ENCODE results near the gene CCNJ.
A peak's percentile ranks its signal among the peaks of the same experiment; 100 is the strongest.

CCNJ gene

GRCh38 chr10:96049340-96049739, 6.0 kb downstream of the CCNJ start:
- no peak for TF ChIP-seq EZH2 (IDR thresholded peaks at IDR 0.05; ENCODE audit: borderline replicate concordance, low read depth, low read length, severe bottlenecking)
- TF ChIP-seq CTCF (IDR thresholded peaks at IDR 0.05; ENCODE audit: borderline replicate concordance, extremely low read depth, low read length, poor library complexity, severe bottlenecking), result no peak
- Histone ChIP-seq H3K27me3 (ENCODE audit: insufficient read depth, low read length, poor library complexity) (no peaks in the 10 kb centered on the region), H3K4me3 (ENCODE audit: low read depth in 1 of 2, low read length in 2 of 2) (no peak overlapping the region), H3K4me1 (ENCODE audit: insufficient read depth, low read length) (peaks cover 43% of the 10 kb centered on the region), H3K9me3 (ENCODE audit: insufficient read depth, low read length, severe bottlenecking) (no peaks in the 10 kb centered on the region), H3K4me2 (ENCODE audit: insufficient read depth, low read length) (peak overlapping the region; percentile 27; the same call in 1 of the 2 replicates), H4K20me1 (ENCODE audit: insufficient read depth, low read length) (peaks cover 49% of the 10 kb centered on the region), H3K9ac (ENCODE audit: low read depth, low read length) (no peak overlapping the region), H3K79me2 (ENCODE audit: insufficient read depth, low read length) (peaks cover 99% of the 10 kb centered on the region), H2AFZ (ENCODE audit: low read depth, low read length) (no peak overlapping the region), H3K27ac (ENCODE audit: low read length) (no peak overlapping the region), H3K36me3 (ENCODE audit: insufficient read depth, low read length) (peaks cover 71% of the 10 kb centered on the region)
- DNase-seq, result no peak
- ATAC-seq (ENCODE audit: insufficient read depth, low read depth), result no peak

- Histone ChIP-seq H3K79me2 (ENCODE audit: insufficient read depth, low read length) (peaks cover 77% of the 10 kb centered on the region), H3K4me2 (ENCODE audit: insufficient read depth, low read length) (no peak overlapping the region), H2AFZ (ENCODE audit: low read depth, low read length) (no peak overlapping the region), H3K9ac (ENCODE audit: low read depth, low read length) (no peak overlapping the region), H3K27me3 (ENCODE audit: insufficient read depth, low read length, poor library complexity) (no peaks in the 10 kb centered on the region), H3K4me1 (ENCODE audit: insufficient read depth, low read length) (peaks cover 5% of the 10 kb centered on the region; the same call in 1 of the 2 replicates), H3K27ac (ENCODE audit: low read length) (no peak overlapping the region), H3K4me3 (ENCODE audit: low read depth in 1 of 2, low read length in 2 of 2) (no peak overlapping the region), H3K36me3 (ENCODE audit: insufficient read depth, low read length) (peaks cover 75% of the 10 kb centered on the region), H3K9me3 (ENCODE audit: insufficient read depth, low read length, severe bottlenecking) (no peaks in the 10 kb centered on the region), H4K20me1 (ENCODE audit: insufficient read depth, low read length) (peaks cover 36% of the 10 kb centered on the region; the same call in 1 of the 2 replicates)
- TF ChIP-seq CTCF (IDR thresholded peaks at IDR 0.05; ENCODE audit: borderline replicate concordance, extremely low read depth, low read length, poor library complexity, severe bottlenecking), result no peak
- no peak for TF ChIP-seq EZH2 (IDR thresholded peaks at IDR 0.05; ENCODE audit: borderline replicate concordance, low read depth, low read length, severe bottlenecking)
- no peak for ATAC-seq (ENCODE audit: insufficient read depth, low read depth)
- no peak for DNase-seq
These were observed 10.6 kb downstream of the CCNJ start for GRCh38 chr10:96053985-96054384.

GRCh38 chr10:96056787-96057186, 13.4 kb downstream of the CCNJ start:
- Histone ChIP-seq H4K20me1 (ENCODE audit: insufficient read depth, low read length) (peaks cover 20% of the 10 kb centered on the region; the same call in 1 of the 2 replicates), H3K4me3 (ENCODE audit: low read depth in 1 of 2, low read length in 2 of 2) (no peak overlapping the region), H2AFZ (ENCODE audit: low read depth, low read length) (no peak overlapping the region), H3K27me3 (ENCODE audit: insufficient read depth, low read length, poor library complexity) (no peaks in the 10 kb centered on the region), H3K9ac (ENCODE audit: low read depth, low read length) (no peak overlapping the region), H3K79me2 (ENCODE audit: insufficient read depth, low read length) (peaks cover 49% of the 10 kb centered on the region), H3K4me1 (ENCODE audit: insufficient read depth, low read length) (no peaks in the 10 kb centered on the region), H3K4me2 (ENCODE audit: insufficient read depth, low read length) (no peak overlapping the region), H3K9me3 (ENCODE audit: insufficient read depth, low read length, severe bottlenecking) (no peaks in the 10 kb centered on the region), H3K27ac (ENCODE audit: low read length) (no peak overlapping the region), H3K36me3 (ENCODE audit: insufficient read depth, low read length) (peaks cover 79% of the 10 kb centered on the region)
- no peak for TF ChIP-seq EZH2 (IDR thresholded peaks at IDR 0.05; ENCODE audit: borderline replicate concordance, low read depth, low read length, severe bottlenecking)
- TF ChIP-seq CTCF (IDR thresholded peaks at IDR 0.05; ENCODE audit: borderline replicate concordance, extremely low read depth, low read length, poor library complexity, severe bottlenecking), result no peak
- DNase-seq (no peak), ATAC-seq (ENCODE audit: insufficient read depth, low read depth) (no peak)

GRCh38 chr10:96061232-96061631, 17.8 kb downstream of the CCNJ start:
- no peak overlapping the region for H2AFZ ChIP-seq (ENCODE audit: low read depth, low read length)
- H3K9ac ChIP-seq (ENCODE audit: low read depth, low read length), result no peak overlapping the region
- TF ChIP-seq EZH2 (IDR thresholded peaks at IDR 0.05; ENCODE audit: borderline replicate concordance, low read depth, low read length, severe bottlenecking), result no peak
- no peak for TF ChIP-seq CTCF (IDR thresholded peaks at IDR 0.05; ENCODE audit: borderline replicate concordance, extremely low read depth, low read length, poor library complexity, severe bottlenecking)
- ATAC-seq (ENCODE audit: insufficient read depth, low read depth) (no peak), DNase-seq (no peak)
- no peak overlapping the region for H3K27ac ChIP-seq (ENCODE audit: low read length)
- H3K4me2 ChIP-seq (ENCODE audit: insufficient read depth, low read length), result no peak overlapping the region
- no peaks in the 10 kb centered on the region for H3K4me1 ChIP-seq (ENCODE audit: insufficient read depth, low read length)
- peaks cover 7% of the 10 kb centered on the region; the same call in 1 of the 2 replicates for H4K20me1 ChIP-seq (ENCODE audit: insufficient read depth, low read length)
- H3K27me3 ChIP-seq (ENCODE audit: insufficient read depth, low read length, poor library complexity), result no peaks in the 10 kb centered on the region
- peaks cover 68% of the 10 kb centered on the region for H3K36me3 ChIP-seq (ENCODE audit: insufficient read depth, low read length)
- no peaks in the 10 kb centered on the region for H3K9me3 ChIP-seq (ENCODE audit: insufficient read depth, low read length, severe bottlenecking)
- peaks cover 8% of the 10 kb centered on the region for H3K79me2 ChIP-seq (ENCODE audit: insufficient read depth, low read length)
- H3K4me3 ChIP-seq (ENCODE audit: low read depth in 1 of 2, low read length in 2 of 2), result no peak overlapping the region

Measured in DND-41 (cell line).